GM18508 (cell line): ENCODE measurements around the gene ADPGK.

ENCODE experiments used
- ATAC-seq: cut with Tn5 transposase; IDR thresholded peaks from one replicate; pipeline ENCODE4 v1.9.1; 2021; ENCODE audit warnings: moderate number of reproducible peaks; ENCODE audit not compliant: insufficient read depth, unreplicated experiment

The ADPGK gene

GRCh38 chr15:72792431-72792830 lies 8.9 kb upstream of the ADPGK start:
- ATAC-seq: no peak

GRCh38 chr15:72790302-72790910 lies 6.8 kb upstream of the ADPGK start:
- ATAC-seq: no peak

GRCh38 chr15:72787526-72787925 lies 4.0 kb upstream of the ADPGK start:
- ATAC-seq: no peak

DNA sequence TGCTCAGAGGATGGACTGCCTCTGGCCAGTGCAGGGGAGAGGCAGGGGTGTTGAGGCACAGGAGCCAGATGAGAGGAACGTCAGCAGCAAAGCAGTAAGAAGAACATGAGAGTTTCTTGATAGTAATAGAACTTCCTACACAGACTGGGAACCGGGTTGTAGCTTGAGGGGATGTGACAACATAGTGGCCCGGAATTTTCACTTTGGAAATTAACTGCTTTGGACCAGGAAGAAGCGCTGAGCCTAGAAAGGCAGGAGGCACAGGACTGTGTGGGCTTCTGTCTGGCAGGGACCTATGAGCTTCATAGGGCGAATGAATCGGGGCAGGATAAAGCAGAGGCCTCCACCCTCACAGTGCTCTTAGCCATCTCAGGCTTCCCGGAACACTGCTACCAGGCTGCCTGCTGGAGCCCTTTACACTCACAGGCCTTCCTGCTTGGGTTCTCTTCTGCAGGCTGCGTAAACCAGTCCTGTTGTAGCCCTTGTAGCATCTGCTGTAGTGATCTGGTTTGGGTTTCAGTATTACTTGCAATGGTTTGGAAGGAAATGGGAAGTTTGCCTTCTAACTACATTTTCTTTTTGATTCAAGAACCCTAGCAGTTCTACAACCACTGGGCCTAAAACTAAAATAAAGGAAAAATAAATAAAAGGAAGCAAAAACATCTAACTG lies 3.3 kb upstream of the ADPGK start:
- ATAC-seq: no peak

DNA sequence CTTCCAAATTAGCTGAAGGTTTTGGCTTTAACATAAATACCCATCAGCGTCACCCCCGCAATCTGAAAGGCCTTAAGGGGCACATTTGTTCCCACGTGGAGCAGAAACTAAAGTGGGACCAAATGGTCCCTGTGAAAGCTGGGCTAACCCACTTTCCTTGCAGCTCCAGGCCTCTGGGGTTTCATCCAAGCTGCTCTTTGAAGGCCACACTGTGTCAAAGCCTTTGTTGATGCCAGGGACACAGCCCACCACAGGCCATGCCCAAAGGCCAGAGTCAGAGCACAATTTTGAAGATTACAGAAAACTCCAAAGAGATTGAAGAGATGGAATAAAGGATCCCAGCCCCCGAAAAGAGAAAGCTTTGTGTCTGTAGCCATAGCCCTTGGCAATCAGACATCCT lies 2.7 kb upstream of the ADPGK start:
- ATAC-seq: no peak

- no peak for ATAC-seq
These were observed 2.3 kb upstream of the ADPGK start for GRCh38 chr15:72785841-72786240.

DNA sequence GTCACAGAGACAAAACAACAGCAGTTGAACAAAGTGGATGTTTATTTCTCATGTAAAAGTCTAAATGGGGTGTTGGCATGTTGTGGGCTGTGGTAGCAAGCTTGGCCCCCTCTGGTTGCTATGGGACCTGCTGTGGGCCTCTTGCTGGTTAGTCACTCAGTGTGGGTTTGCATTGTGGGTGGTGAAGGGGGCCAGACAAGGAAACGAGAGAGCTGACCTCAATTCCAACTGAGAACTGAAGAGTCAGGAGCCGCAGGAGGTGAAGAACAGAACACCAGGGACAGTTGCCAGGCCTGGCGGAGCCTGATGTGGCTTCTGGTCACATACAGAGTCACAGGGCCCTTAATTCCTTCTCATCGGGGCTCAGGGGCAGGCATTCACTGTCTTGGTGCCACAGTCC lies 1.9 kb upstream of the ADPGK start:
- no peak for ATAC-seq

DNA sequence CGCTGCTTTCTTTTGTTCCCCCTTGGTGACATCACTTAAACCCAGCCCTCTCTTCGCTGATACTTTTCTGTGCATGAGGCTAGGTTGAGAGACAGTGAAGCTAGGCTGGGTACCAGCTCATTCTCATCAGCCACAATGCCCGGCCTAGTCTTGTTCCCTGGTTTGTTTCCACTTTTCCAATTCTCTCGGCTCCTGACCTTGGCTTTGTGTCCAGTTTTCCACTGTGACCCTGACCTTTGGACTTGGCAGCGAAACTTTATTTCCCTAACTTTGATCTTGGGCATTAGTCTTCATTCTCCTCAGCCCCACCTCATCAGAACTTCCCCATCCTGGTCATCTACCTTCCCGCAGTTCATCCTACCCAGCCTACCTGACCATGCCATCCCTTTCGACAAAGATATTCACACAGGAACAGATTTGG lies 908 bp upstream of the ADPGK start:
- no peak for ATAC-seq

- peak; percentile 28 for ATAC-seq
These were observed 436 bp downstream of the ADPGK start for GRCh38 chr15:72783004-72783639.

GRCh38 chr15:72782274-72783003 lies 1.1 kb downstream of the ADPGK start:
- no peak for ATAC-seq

- ATAC-seq: no peak
These were observed 1.9 kb downstream of the ADPGK start for GRCh38 chr15:72781631-72782030.

- ATAC-seq: no peak
These were observed 4.8 kb downstream of the ADPGK start for GRCh38 chr15:72778796-72779195.

- no peak for ATAC-seq
These were observed 8.7 kb downstream of the ADPGK start for GRCh38 chr15:72774696-72775383.

DNA sequence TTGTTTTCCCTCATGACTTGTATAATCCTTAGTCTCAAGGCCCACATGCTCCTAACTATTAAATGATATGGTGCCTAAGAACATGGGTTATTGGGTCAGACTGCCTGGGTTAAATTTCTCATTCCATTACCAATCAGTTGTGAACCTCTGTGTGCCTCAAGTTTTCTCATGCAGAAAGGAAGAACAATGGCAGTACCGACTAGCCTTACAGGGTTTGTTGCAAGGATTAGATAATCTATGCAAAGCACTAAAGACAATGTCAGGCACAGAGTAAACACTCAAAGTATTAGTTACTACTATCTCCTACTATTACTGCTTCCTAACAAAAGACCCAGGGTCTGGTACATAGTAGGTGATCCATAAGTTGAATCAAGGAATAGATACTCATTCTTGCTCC lies 12.2 kb downstream of the ADPGK start:
- ATAC-seq: no peak

- no peak for ATAC-seq
These were observed 12.8 kb downstream of the ADPGK start for GRCh38 chr15:72770673-72771328.

DNA sequence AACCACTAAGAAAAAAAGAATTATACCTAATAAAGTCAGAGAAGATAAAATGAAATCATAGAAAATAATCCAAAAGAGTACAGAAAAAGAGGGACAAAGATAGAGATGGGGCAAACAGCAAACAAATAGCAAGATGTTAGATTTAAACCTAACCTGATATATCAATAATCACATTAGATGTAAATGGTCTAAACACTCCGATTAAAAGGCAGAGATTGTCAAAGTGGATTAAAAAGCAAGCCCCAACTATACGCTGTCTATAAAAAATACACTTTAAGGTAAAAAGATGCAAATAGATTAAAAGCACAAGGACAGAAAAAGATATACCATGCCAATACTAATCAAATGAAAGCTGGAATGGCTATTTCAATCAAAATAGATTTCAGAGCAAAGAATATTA lies 16.8 kb downstream of the ADPGK start:
- no peak for ATAC-seq

DNA sequence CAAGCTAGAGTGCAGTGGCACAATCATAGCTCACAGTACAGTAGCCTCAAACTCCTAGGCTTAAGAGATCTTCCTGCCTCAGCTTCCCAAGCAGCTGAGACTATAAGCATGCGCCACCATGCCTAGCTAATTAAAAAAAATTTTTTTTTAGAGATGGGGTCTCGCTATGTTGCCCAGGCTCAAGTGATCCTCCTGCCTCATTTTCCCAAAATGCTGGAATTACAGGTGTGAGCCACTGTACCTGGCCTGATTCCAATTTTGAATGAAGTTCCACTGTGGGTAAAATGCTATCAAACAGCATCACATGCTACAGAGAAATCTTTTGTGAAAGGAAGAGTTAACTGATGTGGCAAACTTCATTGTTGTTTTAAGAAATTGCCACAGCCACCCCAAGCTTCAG lies 17.5 kb downstream of the ADPGK start:
- no peak for ATAC-seq

DNA sequence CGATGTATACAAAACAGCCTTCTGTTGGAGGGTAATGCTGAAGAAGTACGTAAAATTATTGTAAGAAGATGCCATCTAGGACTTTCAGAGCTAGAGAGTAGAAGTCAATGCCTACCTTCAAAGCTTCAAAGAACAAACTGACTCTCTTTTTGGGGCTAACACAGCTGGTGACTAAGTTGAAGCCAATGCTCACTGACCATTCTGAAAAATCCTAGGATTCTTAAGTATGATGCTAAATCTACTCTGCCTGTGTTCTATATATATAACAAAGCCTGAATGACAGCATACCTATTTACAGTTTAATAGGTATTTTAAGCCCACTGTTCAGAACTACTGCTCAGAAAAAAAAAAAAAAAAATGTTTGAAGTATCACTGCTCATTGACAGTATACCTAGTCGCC lies 18.9 kb downstream of the ADPGK start:
- no peak for ATAC-seq

DNA sequence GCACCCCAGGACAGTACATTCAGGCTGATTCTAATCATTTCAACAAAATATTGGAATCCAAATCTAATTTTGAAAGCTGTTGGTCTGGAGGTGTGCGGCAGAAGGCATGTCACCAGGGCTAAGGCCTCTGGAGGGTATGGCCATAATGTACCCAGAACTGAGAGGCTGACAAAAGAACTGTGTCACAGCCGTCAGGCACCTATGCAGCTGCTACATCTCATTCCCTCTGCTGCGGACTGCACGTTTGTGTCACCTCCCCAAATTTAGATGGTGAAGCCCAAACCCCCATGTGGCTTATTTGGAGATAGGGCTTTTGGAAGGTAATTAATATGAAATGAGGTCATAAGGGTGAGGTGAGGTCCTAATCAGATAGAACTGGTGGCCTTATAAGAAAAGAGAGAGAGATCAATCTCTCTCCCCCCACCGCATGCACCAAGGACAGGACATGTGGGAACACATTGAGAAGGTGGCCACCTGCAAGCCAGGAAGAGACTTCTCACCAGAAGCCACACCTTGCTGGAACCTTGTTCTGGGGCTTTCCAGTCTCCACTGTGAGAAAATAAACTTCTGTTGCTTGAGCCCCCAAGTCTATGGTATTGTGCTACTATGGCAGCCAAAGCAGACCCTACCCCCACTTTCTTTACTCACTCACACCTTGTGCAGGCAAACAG lies 22.8 kb downstream of the ADPGK start:
- no peak for ATAC-seq

DNA sequence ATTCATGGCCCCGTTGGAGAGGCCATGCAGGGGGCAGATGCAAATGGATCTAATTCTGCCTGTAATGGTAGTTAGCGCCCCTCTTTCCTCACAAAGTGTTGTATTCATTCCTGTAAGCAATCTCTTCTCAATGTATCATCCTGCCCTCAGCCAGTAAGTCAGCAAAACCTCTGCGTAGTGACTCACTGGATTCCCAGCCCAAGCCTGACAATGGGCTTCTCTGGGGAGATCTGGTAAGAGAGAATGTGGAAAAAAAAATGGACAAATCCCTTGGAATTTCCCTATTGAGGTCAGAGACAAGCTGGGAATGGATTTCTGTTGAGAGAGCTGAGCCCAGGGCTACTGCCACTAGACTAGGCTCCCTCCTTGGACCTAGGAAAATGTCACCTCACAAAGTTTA lies 25.4 kb downstream of the ADPGK start:
- no peak for ATAC-seq
